AG04450 (cell line): ENCODE results near the gene NREP. TPM values are rescaled to one million over a fixed set of nuclear protein-coding genes. Genes with fewer than 3 reads are reported as not detected.
A peak's percentile ranks its signal among the peaks of the same experiment; 100 is the strongest.

Experiments used
- CTCF ChIA-PET: fragments of 300-600, 350-600 bp; formaldehyde crosslinking; extraction: SDS; loops from one replicate; lab custom pipeline; 2022; ENCODE audit warnings: antibody characterized with exemption, inconsistent platforms; lab: Charles Lee
- POLR2A ChIA-PET: fragments of 350-600 bp; formaldehyde crosslinking; extraction: SDS; loops from one replicate; lab custom pipeline; 2021; ENCODE audit warnings: antibody characterized with exemption, inconsistent platforms; lab: Yijun Ruan, JAX
- DNase-seq: peaks from one replicate; pipeline ENCODE4 v3.0.0-alpha.2; 2011; ENCODE audit warnings: low read depth, low spot score
- H3K27ac ChIP-seq: one replicate; pipeline ENCODE4 v1.5.1; 2012; ENCODE audit warnings: low read depth, low read length, control low read depth
- H3K27me3 ChIP-seq: one replicate; pipeline ENCODE4 v1.6.0; 2012; ENCODE audit warnings: low read length; ENCODE audit not compliant: control insufficient read depth, insufficient read depth
- H3K4me3 ChIP-seq: 2 replicates; pipeline ENCODE4 v1.5.1; 2011; ENCODE audit warnings: mild to moderate bottlenecking, low read depth, low read length, control low read depth
- H3K9me3 ChIP-seq: 2 replicates; pipeline ENCODE4 v1.5.1; 2012; ENCODE audit warnings: low read length; ENCODE audit not compliant: control insufficient read depth, insufficient read depth
- polyA plus RNA-seq: library from polyadenylated mRNA; depleted of rRNA; stranded (reverse); fragments of >200 nt; gene quantifications from 2 replicates; pipeline ENCODE4 v1.2.3, GENCODE V29; 2011
- TF ChIP-seq, protein P1 (sequence below): IDR thresholded peaks from 2 replicates; pipeline ENCODE4 v1.5.1; 2011; ENCODE audit warnings: low read depth, low read length, control low read depth, inconsistent platforms

NREP gene
- polyA plus RNA-seq, 1 experiment, result 329 TPM

DNA sequence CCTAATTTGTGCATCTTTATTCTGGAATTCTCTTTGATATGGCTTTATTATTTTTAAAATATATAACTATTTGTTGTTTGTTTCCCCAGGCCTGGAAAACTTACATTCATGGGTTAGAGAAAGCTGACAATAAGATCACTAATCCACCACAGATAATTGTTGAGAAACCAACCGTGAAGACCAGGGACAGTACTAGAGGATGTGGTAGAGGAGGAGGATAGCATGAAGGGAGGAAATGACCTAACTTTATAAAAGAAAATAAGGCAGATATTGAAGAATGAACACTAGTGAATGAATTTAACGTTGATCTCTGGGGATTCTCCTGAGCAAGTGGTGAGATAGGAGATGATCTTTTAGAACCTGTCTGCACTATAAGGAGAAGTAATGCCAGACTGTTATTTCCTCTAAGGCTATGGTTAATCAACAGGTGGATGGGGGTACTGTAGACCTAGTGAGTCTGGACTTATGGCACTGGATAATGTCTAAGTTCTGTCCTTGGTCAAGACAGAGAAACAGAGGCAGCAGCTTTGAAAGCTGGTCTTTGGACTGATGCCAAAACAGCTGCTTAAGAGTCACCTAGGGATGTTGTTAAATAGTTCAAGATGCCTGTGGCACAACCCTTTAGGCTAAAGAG is 52.4 kb downstream of the NREP start:
- Histone ChIP-seq H3K27me3 (no peaks in the 10 kb centered on the region), H3K4me3 (no peak overlapping the region), H3K9me3 (no peaks in the 10 kb centered on the region), H3K27ac (no peak overlapping the region)
- TF ChIP-seq, protein P1, sequence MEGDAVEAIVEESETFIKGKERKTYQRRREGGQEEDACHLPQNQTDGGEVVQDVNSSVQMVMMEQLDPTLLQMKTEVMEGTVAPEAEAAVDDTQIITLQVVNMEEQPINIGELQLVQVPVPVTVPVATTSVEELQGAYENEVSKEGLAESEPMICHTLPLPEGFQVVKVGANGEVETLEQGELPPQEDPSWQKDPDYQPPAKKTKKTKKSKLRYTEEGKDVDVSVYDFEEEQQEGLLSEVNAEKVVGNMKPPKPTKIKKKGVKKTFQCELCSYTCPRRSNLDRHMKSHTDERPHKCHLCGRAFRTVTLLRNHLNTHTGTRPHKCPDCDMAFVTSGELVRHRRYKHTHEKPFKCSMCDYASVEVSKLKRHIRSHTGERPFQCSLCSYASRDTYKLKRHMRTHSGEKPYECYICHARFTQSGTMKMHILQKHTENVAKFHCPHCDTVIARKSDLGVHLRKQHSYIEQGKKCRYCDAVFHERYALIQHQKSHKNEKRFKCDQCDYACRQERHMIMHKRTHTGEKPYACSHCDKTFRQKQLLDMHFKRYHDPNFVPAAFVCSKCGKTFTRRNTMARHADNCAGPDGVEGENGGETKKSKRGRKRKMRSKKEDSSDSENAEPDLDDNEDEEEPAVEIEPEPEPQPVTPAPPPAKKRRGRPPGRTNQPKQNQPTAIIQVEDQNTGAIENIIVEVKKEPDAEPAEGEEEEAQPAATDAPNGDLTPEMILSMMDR, result no peak
- no peak for DNase-seq
- POLR2A ChIA-PET, result no interaction called here
- CTCF ChIA-PET, result no interaction called here

GRCh38 chr5:111703662-111704061 is 53.3 kb downstream of the NREP start:
- ChIA-PET POLR2A (no interaction called here), CTCF (no interaction called here)
- Histone ChIP-seq H3K9me3 (no peaks in the 10 kb centered on the region), H3K27ac (no peak overlapping the region), H3K4me3 (no peak overlapping the region), H3K27me3 (no peaks in the 10 kb centered on the region)
- TF ChIP-seq, protein P1, result no peak
- no peak for DNase-seq

DNA sequence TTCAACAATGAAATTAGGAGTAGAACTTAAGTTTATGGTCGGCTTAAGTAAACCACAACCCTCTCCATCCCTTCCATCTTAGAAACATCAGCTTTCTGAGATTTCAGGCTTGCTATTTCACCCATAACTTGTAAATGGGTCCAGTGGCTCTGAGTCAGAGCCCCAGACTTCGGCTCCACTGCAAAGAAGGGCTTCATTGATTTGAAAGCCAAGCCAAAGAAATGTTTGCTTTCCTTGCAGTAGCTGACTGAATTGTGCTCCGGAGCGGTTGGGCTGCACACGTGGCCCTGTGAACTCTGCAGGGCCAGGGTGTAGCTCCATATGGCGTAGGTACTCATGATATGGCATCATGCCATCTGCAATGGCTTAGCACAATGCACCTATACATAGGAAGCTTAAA is 57.0 kb downstream of the NREP start:
- no peaks in the 10 kb centered on the region for H3K9me3 ChIP-seq
- TF ChIP-seq, protein P1, result no peak
- CTCF ChIA-PET, result interaction anchor here (2.9 kb wide), 1 partner anchor 149 kb away, joined by 9 read pairs; no protein-coding TSS in a partner anchor
- H3K4me3 ChIP-seq, result no peak overlapping the region
- no peak for DNase-seq
- H3K27ac ChIP-seq, result no peak overlapping the region
- no peaks in the 10 kb centered on the region for H3K27me3 ChIP-seq
- POLR2A ChIA-PET, result no interaction called here

- DNase-seq, result no peak
- TF ChIP-seq, protein P1, result no peak
- Histone ChIP-seq H3K27ac (no peak overlapping the region), H3K27me3 (no peaks in the 10 kb centered on the region), H3K4me3 (no peak overlapping the region), H3K9me3 (no peaks in the 10 kb centered on the region)
- CTCF ChIA-PET, result interaction anchor here (2.9 kb wide), 1 partner anchor 149 kb away, joined by 9 read pairs; no protein-coding TSS in a partner anchor
- POLR2A ChIA-PET, result no interaction called here
Measured at GRCh38 chr5:111699324-111699723, 57.7 kb downstream of the NREP start.

GRCh38 chr5:111697881-111698757 is 58.9 kb downstream of the NREP start:
- no peak for DNase-seq
- CTCF ChIA-PET, result interaction anchor here (0.7 to 2.9 kb wide), 4 partner anchors 9 to 166 kb away, joined by 3 to 9 read pairs (median 3); no protein-coding TSS in a partner anchor

More at GRCh38 chr5:111697881-111698757, 58.9 kb downstream of the NREP start:
- no peak overlapping the region for H3K4me3 ChIP-seq
- no peak overlapping the region for H3K27ac ChIP-seq
- no peaks in the 10 kb centered on the region for H3K27me3 ChIP-seq
- no peaks in the 10 kb centered on the region for H3K9me3 ChIP-seq
- POLR2A ChIA-PET, result no interaction called here
- TF ChIP-seq, protein P1, result peak; percentile 20; the same call in 1 of the 2 replicates
